Transverse colon (tissue), 4 donors: ENCODE results near the gene CASP2.

Experiments
- POLR2A ChIP-seq: fragments of 450-650 bp; IDR thresholded peaks from one replicate; pipeline ENCODE4 v1.6.1; 2016; ENCODE audit warnings: antibody characterized with exemption, mild to moderate bottlenecking, moderate library complexity
- POLR2AphosphoS5 ChIP-seq, 3 donors: sonication (generic); formaldehyde crosslinking; IDR thresholded peaks; one replicate each; pipeline ENCODE4 v1.6.1; 2016; ENCODE audit warnings: antibody characterized with exemption in 3 of 3
- TF ChIP-seq, protein P1 (sequence below), 5 experiments: fragments of 200-600 bp in 3 of 5; fragments of 450-650 bp in 2 of 5; sonication (generic) in 3 of 5; IDR thresholded peaks; 1 replicate in 2 of 5; 2 replicates in 3 of 5; pipeline ENCODE4 v1.5.1; 2016 to 2017; ENCODE audit warnings: antibody characterized with exemption in 5 of 5, inconsistent platforms in 3 of 5, mild to moderate bottlenecking in 2 of 5, moderate library complexity in 1 of 5

DNA sequence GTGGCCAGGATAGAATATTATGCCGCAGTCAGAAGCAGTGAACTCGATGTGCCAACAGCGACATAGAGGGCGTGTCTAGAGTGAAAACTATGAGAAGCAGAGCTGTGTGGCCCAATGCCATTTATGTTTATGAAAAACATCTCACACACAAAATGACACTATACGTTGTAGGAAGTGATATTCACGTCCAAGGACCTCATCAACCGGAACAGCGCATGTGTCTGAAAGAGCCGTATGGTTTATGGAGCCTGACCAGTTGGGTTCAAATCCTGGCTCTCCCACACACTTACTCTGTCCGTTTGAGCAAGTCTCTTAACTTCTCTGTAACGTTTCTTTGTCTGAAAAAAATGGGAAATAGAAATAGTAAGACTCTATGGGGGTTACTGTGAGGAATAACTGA lies 45.8 kb upstream of the CASP2 start:
- TF ChIP-seq POLR2A (no peak), POLR2AphosphoS5 (IDR thresholded peaks at IDR 0.05) (no peak)
- TF ChIP-seq, protein P1, sequence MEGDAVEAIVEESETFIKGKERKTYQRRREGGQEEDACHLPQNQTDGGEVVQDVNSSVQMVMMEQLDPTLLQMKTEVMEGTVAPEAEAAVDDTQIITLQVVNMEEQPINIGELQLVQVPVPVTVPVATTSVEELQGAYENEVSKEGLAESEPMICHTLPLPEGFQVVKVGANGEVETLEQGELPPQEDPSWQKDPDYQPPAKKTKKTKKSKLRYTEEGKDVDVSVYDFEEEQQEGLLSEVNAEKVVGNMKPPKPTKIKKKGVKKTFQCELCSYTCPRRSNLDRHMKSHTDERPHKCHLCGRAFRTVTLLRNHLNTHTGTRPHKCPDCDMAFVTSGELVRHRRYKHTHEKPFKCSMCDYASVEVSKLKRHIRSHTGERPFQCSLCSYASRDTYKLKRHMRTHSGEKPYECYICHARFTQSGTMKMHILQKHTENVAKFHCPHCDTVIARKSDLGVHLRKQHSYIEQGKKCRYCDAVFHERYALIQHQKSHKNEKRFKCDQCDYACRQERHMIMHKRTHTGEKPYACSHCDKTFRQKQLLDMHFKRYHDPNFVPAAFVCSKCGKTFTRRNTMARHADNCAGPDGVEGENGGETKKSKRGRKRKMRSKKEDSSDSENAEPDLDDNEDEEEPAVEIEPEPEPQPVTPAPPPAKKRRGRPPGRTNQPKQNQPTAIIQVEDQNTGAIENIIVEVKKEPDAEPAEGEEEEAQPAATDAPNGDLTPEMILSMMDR (IDR thresholded peaks at IDR 0.05) = no peak
